Dermis microvascular lymphatic vessel endothelial cell (primary cell): Measurements from ENCODE around the gene FAM83E. TPM values are rescaled to one million over a fixed set of nuclear protein-coding genes. Genes with fewer than 3 reads are reported as not detected.
"Not testable (repeated sequence)": the region's sequence is repeated elsewhere in the genome, so short reads cannot be mapped to it uniquely, and the experiment has no call there.

Experiments
- DNase-seq, 2 donors: peaks; one replicate each; pipeline versions ENCODE4 v3.0.0 to v3.0.0-alpha.2; 2010; ENCODE audit warnings: low read depth in 2 of 2
- total RNA-seq: library from RNA; depleted of rRNA; stranded (reverse); fragments of >200 nt; gene quantifications from 2 replicates; pipeline ENCODE4 v1.2.1, GENCODE V29; 2014

FAM83E gene
- total RNA-seq, result 0.25 and 0.26 TPM in 2 replicates

DNA sequence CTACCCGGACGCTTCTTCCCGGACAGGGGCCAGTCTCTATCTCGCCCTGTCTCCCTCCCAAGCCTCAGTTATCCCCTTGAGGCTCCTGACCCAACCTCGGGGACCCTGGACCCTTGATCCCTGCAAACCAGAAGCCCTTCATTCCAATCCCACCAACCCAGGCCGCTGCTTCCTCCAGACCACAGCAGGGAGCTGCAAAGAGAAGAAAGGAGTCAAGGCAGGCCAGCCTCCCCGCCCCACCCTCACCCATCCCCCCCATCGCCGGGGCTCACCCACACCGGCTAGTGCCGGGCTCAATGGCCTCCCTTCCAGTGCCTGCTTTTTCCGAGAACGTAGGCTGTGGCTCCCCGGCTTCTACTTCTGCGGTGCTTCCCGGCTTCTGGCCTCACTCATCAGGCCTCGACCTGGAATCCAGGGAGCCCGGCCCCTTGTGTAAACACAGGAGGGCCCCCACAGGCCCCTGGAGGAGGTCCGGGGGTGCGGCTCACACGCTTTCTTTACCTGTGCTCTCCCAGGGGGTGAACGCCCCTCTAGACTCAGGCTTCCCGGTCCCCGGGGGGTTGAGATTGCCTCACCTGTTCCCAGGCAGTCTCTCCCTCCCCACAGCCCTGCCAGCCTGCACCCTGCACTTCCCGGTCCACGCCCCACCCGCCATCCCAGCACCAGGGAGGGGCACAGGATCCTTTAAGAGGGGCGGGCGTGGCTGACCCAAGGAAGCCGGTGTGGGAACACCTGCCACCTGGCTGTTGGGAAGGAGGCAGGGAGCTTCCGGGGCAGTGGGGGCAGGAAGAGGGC lies at the start of gene FAM83E:
FAM83E (minus strand) TSS at position 641 of the 795 bp plus-strand sequence. CDS start 1,704 bp downstream, outside the sequence.
- no peak for DNase-seq

DNA sequence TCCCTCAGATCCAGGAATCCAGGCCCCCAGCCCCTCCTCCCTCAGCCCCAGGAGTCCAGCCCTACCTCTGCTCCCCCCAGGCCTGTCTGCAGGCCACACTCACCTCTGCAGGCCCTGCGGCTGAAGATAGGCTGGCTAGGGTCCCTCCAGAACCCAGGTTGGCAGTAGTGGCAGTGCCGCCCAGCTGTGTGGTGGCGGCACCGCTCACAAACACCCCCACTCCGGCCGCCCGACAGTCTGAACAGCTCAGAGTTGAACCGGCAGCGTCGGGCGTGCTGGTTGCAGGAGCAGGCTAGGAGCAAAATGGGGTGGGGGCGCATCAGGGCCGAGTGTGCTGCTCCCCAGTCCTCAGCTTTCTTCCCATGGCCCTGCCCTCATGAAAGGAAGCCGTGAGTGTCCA lies 49.6 kb upstream of the FAM83E start:
- DNase-seq, result no peak

DNA sequence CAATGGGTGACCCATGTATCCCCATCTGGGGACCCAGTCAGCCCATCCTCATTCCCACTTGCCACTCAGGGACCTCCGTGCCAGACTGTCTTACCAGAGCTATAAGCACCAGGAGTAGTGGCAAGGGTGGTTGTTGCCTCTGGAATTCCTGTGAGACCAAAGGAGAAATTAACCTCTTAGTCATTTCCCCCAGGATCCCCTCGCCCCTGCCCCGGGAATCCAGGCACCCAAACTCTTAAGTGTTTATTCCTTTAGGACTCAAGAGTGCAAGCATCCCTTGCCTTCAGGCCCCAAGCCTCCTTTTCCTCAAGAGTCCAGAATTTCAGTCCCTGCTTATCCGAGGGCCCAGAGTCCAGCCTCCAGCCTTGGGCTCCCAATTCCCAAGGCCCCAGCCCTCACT lies 48.8 kb upstream of the FAM83E start:
- DNase-seq, result no peak

DNA sequence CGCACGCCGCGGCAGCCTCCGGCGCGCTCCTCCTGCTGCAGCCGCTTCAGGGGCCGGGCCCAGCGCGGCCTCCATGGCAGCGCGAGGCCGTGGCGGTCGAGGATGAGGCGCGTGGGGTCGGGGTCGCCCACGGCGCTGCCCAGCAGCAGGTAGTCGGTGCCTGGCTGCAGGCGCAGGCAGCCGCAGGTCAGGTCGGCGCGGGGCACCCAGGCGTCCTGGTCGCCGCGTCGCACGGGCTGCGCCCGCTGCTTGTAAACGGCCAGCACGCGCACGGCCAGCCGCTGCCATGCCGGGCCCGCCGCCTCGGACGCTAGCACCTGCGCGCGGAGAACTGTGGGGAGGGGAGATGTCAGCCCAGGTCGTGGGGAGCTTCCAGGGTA lies 46.8 kb upstream of the FAM83E start:
- no peak for DNase-seq

DNA sequence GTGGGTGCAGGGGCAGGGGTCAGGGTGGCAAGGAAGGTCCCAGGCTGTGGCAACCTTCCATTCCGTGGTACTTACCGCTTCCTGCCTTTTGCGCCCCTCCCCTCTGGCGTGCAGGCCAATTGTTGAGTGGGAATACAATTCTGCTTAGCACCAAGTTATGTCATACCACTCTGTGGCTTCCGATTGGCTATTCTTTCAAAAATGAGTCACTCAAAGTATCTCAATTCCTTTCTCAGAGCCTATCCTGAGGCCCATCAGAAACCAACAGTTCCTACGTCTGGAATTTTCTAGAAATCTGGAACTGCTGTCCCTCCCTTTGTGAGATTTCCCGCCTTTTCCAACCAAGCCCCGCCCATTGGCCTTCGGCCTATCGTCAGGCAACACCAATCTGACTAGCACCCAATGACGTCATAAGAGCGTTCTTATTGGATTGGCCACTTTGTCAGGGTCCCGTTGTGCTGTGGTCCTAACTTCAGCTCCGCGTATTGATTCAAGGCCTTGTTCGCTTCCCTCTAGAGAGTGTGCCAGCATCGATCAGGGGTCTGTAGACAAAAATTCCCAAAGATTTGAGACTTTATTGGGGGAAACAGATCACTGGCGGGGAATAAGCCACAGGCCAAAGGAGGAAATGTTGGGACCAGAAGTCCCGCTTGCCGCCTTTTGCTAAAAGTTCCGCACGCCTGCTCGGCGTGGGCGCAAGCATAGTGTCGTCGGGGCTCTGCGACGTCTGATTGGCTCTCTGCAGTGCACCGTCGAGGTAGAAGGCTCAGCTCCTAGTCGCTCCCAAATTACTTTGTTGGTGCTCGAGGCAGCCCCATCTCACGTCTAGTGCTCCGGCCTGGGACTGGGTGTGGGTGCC lies 46.2 kb upstream of the FAM83E start:
- peak; percentile 89 to 92 for DNase-seq

DNA sequence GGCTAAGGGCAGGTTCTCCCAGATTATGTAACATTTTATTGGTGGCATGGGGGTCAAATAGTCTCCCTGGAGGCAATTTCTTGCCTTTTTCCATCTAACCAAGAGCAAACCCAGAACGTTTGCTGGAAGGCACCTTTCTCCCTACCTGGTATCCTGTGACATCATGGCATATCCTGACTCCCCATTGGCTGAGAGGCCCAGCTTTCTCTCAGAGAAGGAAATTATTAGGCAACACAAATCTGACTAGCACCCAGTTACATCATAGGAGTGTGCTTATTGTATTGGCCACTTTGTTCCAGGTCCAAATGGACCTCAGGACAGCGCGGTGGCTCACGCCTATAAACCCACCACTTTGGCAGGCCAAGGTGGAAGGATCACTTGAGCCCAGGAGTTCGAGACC lies 44.9 kb upstream of the FAM83E start:
- DNase-seq, result no peak

DNA sequence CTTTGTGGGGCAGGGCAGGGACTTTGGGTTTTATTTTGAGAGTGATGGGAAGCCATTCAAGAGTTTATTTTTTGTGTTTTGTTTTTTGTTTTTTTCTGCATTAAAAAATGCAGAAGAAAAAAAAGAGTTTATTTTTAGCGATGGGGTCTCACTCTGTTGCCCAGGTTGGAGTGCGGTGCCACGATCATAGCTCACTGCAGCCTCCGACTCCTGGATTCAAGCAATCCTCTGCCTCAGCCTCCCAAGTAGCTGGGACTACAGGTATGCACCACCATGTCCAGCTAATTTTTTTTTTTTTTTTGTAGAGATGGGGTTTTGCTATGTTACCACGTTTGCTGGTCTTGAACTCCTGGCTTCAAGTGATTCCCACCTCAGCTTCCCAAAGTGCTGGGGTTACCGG lies 43.6 kb upstream of the FAM83E start:
- no peak for DNase-seq

DNA sequence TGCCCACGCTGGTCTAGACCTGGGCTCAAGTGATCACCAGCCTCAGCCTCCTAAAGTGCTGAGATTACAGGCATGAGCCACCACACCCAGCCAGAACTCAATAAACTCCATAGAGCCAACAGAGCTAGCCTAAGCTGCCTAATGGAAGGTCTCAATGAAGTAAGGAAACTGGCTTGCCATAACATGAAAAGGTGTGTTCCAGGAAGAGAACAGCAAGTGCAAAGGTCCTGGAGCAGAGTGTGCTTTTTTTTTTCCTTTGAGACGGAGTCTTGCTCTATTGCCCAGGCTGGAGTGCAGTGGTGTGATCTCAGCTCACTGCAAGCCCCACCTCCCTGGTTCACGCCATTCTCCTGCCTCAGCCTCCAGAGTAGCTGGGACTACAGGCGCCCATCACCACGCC lies 43.0 kb upstream of the FAM83E start:
- DNase-seq, result not testable (repeated sequence)

DNA sequence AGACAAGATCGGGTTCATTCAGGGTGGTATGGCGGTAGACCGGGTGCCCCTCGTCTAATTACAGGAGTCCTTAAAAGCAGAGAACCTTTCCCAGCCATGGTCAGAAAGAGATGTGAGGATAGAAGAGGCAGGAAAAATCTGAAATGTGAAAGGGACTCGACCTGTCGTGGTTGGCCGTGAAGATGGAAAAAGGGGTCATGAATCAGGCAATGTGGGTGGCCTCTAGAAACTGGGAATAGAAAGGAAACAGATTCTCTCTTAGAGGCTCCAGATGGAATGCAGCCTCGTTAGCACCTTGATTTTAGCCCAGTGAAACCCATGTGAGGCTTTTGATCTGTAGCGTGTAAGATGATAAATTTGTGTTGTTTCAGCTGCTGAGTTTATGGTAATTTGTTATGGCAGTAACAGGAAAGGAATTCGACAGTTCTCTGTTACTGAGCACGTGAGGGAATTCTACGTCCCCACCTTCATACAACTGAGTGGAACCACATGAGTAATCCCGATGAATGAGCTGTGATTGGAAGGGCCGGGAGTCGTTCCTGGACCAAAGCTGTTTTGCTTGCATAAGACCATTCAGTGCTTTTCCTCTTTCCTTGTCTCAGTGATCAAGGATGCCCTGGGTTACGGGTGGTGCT lies 42.1 kb upstream of the FAM83E start:
- peak; percentile 49 to 81 for DNase-seq

DNA sequence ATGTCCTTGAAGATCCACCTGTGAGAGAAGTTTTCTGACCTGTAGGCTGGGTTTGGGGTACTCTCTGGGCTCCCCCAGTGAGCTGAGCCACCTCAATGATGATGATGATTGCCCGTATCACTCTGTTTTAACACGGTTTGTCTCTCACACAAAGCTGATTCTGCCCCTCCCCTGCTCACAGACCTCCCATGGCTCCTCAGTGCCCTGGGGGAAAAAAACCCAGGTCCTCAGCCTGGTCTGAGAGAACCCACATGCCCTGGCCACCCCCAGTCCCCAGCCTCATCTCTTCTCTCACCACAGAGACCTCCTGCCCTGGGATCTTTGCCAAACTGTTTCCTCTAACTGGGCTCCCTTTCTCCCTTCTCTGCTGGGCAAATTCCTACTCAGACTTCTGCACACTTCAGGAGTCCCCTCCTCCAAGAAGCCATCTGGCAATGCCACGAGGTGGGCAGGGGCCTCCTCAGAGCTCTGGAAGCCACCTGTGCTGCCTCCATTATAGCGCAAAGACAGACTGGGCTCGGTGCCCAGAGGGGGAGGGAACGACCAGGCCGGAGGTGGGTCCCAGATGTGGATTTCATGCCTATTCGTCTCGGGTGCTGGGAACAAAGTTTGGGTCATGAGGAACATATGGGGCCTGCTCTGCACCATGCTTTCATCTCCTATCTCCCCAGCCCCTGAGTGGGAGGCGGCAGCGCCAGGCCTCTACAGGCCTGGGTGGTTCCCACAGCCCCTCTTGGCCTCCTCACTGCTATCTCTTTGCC lies 39.6 kb upstream of the FAM83E start:
- DNase-seq, result no peak

DNA sequence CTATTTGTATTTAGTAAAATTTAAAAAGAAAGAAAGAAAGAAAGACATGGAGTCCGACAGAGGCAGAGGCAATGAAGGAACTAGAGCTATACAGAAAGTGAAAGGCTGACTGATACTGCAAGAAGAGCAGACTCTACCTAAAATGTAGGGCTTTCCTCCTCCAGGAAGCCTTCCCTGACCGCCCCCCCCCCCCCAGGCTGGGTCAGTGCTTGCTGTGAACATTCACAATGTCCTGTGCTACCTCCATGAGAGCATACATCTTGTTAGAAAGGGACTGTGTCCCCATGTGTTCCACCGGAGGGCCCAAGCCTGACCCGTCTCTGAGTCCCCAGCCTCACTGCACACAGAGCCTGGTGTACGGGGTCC lies 36.8 kb upstream of the FAM83E start:
- no peak for DNase-seq

DNA sequence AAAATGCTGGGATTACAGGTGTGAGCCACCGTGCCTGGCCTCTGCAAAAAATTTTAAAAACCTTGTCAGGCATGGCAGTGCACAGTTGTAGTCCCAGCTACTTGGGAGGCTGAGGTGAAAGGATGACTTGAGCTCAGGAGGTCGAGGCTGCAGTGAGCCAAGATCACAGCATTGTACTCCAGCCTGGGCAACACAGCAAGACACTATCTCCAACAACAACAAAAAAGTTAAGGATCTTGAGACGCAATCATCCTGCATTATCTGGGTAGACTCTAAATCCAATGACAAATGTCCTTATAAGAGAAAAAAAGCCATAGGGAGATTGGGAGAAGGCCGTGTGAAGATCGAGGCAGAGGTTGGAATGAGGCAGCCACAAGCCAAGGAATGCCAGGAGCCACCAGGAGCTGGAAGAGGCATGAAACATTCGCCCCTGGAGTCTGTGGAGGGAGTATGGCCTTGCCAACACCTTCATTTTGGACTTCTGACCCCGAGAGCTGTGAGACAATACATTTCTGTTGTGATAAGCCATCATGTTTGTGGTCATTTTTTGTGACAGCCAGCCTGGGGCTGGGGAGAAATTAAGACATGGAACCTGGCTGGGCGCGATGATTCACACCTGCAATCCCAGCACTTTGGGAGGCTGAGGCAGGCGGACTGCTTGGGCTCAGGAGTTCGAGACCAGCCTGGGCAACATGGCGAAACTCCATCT lies 36.3 kb upstream of the FAM83E start:
- no peak for DNase-seq

DNA sequence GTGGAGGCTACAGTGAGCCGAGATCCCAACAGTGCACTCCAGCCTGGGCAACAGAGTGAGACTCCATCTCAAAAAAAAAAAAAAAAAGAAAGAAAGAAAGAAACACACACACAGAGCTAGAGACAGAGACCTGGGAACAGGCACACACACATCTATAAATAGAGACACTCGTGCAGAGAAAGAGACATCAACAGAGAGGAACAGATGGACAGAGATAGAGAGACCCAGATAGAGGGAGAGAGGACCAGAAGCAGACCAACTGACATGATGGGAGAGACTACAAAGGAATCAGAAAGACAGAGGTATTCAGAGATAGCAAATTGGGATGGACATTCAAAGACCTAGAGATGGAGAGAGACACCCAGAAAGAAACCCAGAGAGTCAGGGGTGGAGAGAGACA lies 33.3 kb upstream of the FAM83E start:
- DNase-seq, result no peak

DNA sequence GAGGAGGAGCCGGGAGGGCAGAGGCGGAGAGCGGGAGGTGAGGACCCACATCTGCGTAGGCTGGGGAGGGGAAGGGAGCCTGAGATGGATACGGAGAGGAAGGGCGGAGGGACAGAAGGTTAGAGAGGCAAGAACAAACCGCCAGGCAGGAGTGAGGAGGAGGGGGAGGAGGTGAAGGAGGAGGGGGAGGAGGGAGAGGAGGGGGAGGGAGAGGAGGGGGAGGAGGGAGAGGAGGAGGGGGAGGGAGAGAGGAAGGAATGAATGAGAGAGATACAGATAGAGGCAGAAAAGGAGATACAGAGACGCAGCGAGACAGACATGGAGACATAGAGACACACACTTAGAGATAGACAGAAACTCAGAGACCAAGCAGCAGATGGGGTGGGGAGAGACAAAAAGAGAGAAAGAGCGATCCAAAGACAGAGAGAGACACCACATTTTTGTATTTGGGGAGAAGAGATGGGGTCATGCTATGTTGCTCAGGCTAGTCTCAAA lies 31.9 kb upstream of the FAM83E start:
- no peak for DNase-seq

DNA sequence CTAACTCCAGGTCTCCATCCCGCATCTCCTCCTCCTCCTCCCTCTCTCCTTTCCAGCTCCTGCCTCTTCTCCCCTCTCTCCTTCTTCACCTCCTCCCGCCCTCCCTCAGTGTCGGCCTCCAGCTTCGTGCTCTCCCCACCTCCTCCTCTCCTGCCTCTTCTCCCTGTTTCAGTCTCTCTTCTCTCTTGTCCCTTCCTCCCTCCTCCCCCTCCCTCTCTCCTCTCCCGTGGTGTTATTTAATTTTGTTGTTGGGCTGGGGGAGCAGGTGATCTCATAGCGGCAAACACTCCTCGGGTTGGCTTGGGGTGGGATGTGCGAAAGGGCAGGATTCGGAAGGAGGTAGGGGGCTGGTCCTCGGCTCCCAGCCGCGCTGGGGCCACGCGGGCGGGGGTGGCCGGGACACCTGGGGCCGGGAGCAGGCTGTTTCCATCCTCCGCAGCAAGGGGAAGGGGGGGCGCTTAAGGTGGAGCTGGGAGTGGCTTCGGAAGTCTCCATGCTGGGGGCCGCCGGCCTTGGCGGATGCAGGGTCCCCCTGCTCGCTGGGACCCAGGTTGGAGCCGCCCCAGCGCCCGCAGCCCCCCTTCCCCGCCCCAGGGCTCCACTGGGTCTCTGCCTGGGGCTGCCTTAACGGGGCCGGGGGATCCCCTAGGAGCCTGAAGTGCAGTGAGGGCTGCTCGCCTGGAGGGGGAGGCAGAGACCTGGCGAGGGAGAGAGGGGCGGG lies 31.3 kb upstream of the FAM83E start, which contains the start of gene CA11:
CA11 (minus strand) TSS at position 187 of the 721 bp plus-strand sequence. CDS start 555 bp downstream, outside the sequence.
- peak in 1 of 2 donors; percentile 84 for DNase-seq

DNA sequence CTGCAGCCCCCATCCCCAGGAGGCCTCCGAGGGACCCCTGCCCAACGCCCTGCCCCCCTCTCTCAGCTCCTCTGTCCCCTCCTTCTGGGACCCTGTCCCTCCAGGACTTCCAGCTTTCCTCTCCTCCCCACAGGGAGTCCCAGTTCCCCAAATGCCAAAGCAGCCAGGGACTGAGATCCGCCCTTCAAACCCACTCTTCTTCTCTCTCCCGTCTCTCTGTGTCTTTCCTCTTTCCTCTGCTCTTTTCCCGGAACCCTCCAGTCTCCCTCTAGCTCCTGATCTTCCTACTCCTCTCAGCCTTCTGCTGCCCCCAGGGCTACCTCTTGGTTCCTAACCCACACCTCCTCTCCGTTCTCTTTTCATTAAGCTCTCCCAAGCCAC lies 30.7 kb upstream of the FAM83E start:
- DNase-seq, result no peak

DNA sequence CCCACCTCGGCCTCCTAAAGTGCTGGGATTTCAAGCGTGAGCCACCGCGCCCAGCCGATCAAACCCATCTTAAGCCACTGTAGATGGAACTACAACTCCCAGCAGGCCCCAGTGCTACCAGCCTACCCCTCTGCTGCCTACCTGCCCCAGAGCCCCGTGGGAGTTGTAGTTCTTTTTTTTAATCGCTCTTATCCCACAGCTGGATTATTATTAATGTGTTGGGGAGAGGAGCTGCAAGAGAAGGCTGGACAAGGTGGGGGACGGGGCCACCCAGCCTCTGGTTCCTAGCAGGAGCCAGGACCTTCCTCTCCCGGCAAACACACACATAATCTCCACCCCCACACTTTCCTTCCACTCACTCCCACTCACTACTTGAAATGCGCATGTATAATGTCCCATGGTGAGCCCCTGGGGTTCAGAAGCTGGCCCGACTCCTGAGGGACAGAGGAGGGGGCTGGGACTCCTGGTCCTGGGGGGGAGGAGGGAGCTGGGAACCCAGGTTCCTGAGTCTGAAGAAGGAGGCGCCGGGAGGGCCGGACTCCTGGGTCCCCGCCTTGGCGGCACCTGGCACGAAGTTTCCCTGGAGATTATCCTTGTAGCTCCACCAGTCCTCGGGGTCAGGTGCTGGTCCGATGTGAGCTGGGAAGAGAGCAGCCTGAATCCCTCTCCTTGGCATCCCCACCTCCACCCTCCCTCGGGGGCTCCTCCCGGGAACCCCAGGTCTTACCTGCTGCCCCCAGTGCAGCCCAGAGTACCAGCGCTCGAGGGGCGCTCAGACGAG lies 30.2 kb upstream of the FAM83E start:
- DNase-seq, result peak in 1 of 2 donors; percentile 76

DNA sequence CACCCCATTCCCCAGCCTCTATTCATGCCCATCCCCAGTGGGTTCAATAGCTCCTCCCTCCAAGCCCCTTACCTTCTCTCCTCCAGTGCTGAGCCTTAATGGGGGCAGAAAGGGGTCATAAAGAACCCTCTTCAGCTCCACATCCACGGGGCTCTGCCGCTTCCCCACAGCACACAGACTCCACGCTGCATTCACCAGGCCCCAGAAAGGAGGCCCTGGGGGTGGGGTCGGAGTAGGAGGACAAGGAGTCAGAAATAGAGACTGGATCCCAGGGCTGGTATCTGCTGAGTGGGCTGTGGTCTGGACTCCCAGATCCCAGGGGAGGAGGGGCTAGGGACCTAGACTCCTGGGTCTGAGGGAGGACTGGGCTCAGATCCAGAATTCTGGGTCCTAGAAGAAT lies 29.5 kb upstream of the FAM83E start:
- DNase-seq, result no peak

DNA sequence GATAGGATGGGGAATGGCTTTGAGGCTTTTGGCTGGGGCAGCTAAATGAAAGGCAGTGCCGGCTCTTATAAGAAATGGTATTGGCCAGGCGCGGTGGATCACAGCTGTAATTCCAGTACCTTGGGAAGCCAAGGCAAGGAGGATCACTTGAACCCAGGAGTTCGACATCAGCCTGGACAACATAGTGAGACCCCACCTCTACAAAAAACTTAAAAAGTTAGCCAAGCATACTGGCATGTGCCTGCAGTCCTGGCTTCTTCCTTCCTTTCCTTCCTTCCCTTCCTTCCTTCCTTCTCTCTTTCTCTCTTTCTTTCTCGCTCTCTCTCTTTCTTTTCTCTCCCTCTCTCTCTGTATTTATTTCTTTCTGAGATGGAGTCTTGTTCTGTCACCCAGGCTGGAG lies 28.0 kb upstream of the FAM83E start:
- DNase-seq, result no peak
